GM19023 (cell line): ENCODE results near the gene SERINC1.
A peak's percentile ranks its signal among the peaks of the same experiment; 100 is the strongest.

ENCODE experiments used
- ATAC-seq: cut with Tn5 transposase; IDR thresholded peaks from one replicate; pipeline ENCODE4 v1.9.1; 2021; ENCODE audit warnings: mild to moderate bottlenecking, moderate library complexity; ENCODE audit not compliant: unreplicated experiment

The SERINC1 gene

DNA sequence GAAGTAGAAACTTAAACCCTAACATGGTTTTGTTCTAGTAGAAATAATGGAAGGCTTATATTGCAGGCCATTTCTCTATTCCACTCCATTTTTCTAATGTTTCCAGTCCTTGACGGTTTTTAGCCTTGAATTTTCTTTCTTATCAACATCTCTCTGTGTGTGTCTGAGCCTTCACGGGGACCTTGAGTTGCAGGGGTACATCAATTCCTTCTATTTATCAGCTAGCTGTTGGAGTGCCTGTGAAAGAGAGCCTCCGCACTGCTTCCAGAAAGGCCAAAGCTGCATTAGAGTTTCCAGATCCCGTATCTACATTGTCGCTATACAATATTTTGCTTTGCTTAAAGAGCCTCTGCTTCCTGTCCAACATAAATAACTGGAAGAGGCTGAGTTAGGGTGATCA is 77.6 kb downstream of the SERINC1 start:
- ATAC-seq: no peak

DNA sequence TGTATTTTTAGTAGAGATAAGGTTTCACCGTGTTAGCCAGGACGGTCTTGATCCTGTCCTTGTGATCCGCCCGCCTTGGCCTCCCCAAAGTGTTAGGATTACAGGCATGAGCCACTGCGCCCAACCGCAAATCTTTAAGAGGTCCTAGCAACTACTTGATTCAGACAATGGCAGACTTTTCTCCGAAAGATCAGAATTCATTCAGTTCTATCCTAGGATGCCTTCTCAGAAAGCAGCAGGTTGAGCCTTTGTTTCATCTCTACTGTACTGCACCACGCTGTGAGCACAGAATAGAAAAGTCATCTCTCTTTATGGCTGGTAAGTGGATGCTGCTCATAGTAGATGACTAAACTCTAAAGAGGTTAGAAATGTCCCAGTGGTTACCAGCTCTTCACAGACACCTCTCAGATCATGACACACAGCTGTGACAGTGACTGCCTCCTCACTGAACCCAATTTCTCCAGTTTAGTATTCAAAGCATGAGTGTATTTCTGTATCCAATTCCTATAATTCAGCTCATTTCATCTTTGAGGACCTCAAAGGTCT is 78.2 kb downstream of the SERINC1 start:
- ATAC-seq: peak; percentile 83
